ENCODE data around the gene ARMC12. TPM values are rescaled to one million over a fixed set of nuclear protein-coding genes. Genes with fewer than 3 reads are reported as not detected.
"Not testable (repeated sequence)": the region's sequence is repeated elsewhere in the genome, so short reads cannot be mapped to it uniquely, and the experiment has no call there.

The ARMC12 gene
- total RNA-seq, 1 donor from 2014 or later = not detected

DNA sequence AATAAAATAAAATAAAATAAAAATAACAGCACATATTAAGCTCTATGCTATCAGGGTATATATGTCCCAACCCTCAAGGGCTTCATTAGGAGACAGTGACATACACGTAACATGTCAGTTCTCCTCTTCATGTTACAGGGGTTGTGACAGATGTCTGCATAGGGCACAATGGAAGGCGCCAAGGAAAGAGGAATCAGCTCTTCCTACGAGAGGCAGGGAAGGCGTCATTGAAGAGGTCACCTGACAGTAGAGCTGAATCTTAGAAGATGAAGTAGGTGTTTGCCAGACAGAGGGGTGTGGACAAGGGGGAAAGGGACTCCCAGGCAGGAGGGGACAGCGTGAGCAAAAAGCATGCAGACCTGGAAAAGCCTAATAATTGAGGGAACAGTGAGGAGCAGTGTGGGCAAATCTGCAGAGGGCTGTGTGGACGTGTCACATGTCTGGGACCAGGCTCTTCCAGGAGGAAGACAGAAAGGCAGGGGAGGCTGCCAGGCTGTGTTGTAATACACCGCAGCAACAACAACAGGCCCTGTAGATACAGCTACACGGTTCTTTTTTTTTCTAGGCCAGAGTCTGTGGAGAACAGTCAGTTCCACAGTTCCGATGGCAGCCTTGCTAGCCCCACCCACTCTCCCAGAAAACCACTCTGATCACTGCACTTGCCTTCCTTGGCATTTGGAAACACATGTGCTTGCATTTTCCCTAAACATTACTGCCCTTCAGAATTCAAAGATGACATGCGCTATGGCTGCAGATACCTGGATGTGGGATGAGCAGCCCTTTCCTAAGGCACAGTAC is 45.6 kb upstream of the ARMC12 start:
- H3K27me3 ChIP-seq = no peaks in the 10 kb centered on the region
- TF ChIP-seq POLR2AphosphoS5 (IDR thresholded peaks at IDR 0.05; ENCODE audit: insufficient read depth in 1 of 2, low read depth in 1 of 2) = peak; percentile 42 to 98
- no peak for TF ChIP-seq POLR2A (IDR thresholded peaks at IDR 0.05)
- TF ChIP-seq, protein P1, sequence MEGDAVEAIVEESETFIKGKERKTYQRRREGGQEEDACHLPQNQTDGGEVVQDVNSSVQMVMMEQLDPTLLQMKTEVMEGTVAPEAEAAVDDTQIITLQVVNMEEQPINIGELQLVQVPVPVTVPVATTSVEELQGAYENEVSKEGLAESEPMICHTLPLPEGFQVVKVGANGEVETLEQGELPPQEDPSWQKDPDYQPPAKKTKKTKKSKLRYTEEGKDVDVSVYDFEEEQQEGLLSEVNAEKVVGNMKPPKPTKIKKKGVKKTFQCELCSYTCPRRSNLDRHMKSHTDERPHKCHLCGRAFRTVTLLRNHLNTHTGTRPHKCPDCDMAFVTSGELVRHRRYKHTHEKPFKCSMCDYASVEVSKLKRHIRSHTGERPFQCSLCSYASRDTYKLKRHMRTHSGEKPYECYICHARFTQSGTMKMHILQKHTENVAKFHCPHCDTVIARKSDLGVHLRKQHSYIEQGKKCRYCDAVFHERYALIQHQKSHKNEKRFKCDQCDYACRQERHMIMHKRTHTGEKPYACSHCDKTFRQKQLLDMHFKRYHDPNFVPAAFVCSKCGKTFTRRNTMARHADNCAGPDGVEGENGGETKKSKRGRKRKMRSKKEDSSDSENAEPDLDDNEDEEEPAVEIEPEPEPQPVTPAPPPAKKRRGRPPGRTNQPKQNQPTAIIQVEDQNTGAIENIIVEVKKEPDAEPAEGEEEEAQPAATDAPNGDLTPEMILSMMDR (IDR thresholded peaks at IDR 0.05) = no peak
- peaks cover 15% of the 10 kb centered on the region for H3K4me1 ChIP-seq
- H3K27ac ChIP-seq = peak overlapping the region; percentile 99
- H3K36me3 ChIP-seq = no peaks in the 10 kb centered on the region
- DNase-seq (ENCODE audit: extremely low spot score in 2 of 2) = peak in 1 of 2 donors; percentile 98
- H3K9me3 ChIP-seq = no peaks in the 10 kb centered on the region
- no peak overlapping the region for H3K4me3 ChIP-seq
- intact Hi-C loops (cut with DNase I) = no loop called here

GRCh38 chr6:35694462-35694861 is 42.4 kb upstream of the ARMC12 start:
- no peak for DNase-seq (ENCODE audit: extremely low spot score in 2 of 2)
- Histone ChIP-seq H3K4me1 (peaks cover 15% of the 10 kb centered on the region), H3K4me3 (no peak overlapping the region), H3K36me3 (no peaks in the 10 kb centered on the region), H3K9me3 (no peaks in the 10 kb centered on the region), H3K27me3 (no peaks in the 10 kb centered on the region), H3K27ac (no peak overlapping the region)
- intact Hi-C loops (cut with DNase I) = no loop called here
- TF ChIP-seq, protein P1 (IDR thresholded peaks at IDR 0.05) = no peak
- TF ChIP-seq POLR2AphosphoS5 (IDR thresholded peaks at IDR 0.05; ENCODE audit: insufficient read depth in 1 of 2, low read depth in 1 of 2) = no peak
- no peak for TF ChIP-seq POLR2A (IDR thresholded peaks at IDR 0.05)

DNA sequence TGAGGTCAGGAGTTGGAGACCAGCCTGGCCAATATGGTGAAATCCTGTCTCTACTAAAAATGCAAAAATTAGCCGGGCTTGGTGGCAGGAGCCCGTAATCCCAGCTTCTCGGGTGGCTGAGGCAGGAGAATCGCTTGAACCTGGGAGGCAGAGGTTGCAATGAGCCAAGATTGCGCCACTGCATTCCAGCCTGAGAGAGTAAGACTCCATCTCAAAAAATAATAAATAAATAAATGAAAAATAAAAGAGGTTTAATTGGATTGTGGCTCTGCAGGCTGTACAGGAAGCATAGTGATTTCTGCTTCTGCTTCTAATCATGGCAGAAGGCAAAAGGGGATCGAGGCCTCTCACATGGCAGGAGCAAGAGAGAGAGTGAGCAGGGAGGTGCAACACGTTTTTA is 38.4 kb upstream of the ARMC12 start:
- H3K9me3 ChIP-seq; H3K4me3 ChIP-seq; DNase-seq (ENCODE audit: extremely low spot score in 2 of 2); intact Hi-C loops (cut with DNase I); H3K27ac ChIP-seq; H3K4me1 ChIP-seq; H3K36me3 ChIP-seq; H3K27me3 ChIP-seq: not testable (repeated sequence)

- Histone ChIP-seq H3K9me3 (no peaks in the 10 kb centered on the region), H3K4me3 (no peak overlapping the region), H3K4me1 (no peaks in the 10 kb centered on the region), H3K27ac (no peak overlapping the region), H3K36me3 (no peaks in the 10 kb centered on the region), H3K27me3 (no peaks in the 10 kb centered on the region)
- TF ChIP-seq POLR2A (IDR thresholded peaks at IDR 0.05) (no peak), POLR2AphosphoS5 (IDR thresholded peaks at IDR 0.05; ENCODE audit: insufficient read depth in 1 of 2, low read depth in 1 of 2) (no peak)
- TF ChIP-seq, protein P1 (IDR thresholded peaks at IDR 0.05) = no peak
- DNase-seq (ENCODE audit: extremely low spot score in 2 of 2) = no peak
- intact Hi-C loops (cut with DNase I) = no loop called here
Observed at GRCh38 chr6:35698858-35699257, 38.0 kb upstream of the ARMC12 start.

DNA sequence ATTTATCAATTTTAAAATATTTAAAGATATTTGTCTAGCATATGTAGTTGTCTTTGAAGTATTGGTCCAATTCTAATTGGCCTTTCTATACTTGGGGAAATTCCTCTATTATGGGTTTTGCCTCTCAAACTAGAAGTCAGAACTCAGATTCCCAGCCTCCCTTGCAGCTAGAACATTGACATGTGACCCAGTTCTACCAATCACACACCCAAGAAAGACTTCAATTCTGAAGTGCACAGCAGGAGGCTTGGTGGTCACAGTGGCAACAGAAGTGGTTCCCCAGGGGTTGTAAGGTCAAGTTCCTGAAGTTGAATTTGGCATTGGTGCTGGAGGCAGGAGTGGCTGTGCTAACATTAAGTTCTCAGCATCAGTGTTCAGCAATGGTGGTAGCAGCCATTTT is 33.3 kb upstream of the ARMC12 start:
- no peak overlapping the region for H3K4me3 ChIP-seq
- no peaks in the 10 kb centered on the region for H3K36me3 ChIP-seq
- H3K9me3 ChIP-seq = no peaks in the 10 kb centered on the region
- no peak overlapping the region for H3K27ac ChIP-seq
- H3K4me1 ChIP-seq = no peaks in the 10 kb centered on the region
- TF ChIP-seq POLR2A (IDR thresholded peaks at IDR 0.05) = no peak
- TF ChIP-seq, protein P1 (IDR thresholded peaks at IDR 0.05) = no peak
- no peak for DNase-seq (ENCODE audit: extremely low spot score in 2 of 2)
- H3K27me3 ChIP-seq = no peaks in the 10 kb centered on the region
- intact Hi-C loops (cut with DNase I) = no loop called here
